HPDE6-E6E7 (cell line): Measurements from ENCODE around the gene IL6ST.

Experiments used
- DNase-seq: peaks from one replicate; pipeline ENCODE4 v3.0.0; 2011; ENCODE audit warnings: missing footprints; ENCODE audit errors: extremely low spot score

The IL6ST gene

GRCh38 chr5:55920784-55921183, 74.0 kb downstream of the IL6ST start:
- DNase-seq, result no peak

GRCh38 chr5:55919625-55920024, 75.1 kb downstream of the IL6ST start:
- no peak for DNase-seq

GRCh38 chr5:55918087-55919035, 76.4 kb downstream of the IL6ST start:
- no peak for DNase-seq

GRCh38 chr5:55917402-55918086, 77.2 kb downstream of the IL6ST start:
- no peak for DNase-seq

- DNase-seq, result no peak
Measured at GRCh38 chr5:55916986-55917385, 77.8 kb downstream of the IL6ST start.

GRCh38 chr5:55915783-55916182, 79.0 kb downstream of the IL6ST start:
- DNase-seq, result no peak

GRCh38 chr5:55914971-55915370, 79.8 kb downstream of the IL6ST start:
- no peak for DNase-seq

GRCh38 chr5:55913466-55914413, 81.0 kb downstream of the IL6ST start:
- no peak for DNase-seq

GRCh38 chr5:55911784-55912653, 82.7 kb downstream of the IL6ST start:
- DNase-seq, result no peak

- no peak for DNase-seq
Measured at GRCh38 chr5:55908804-55909203, 86.0 kb downstream of the IL6ST start.

GRCh38 chr5:55907927-55908326, 86.8 kb downstream of the IL6ST start:
- no peak for DNase-seq

- no peak for DNase-seq
Measured at GRCh38 chr5:55905251-55905650, 89.5 kb downstream of the IL6ST start.

- no peak for DNase-seq
Measured at GRCh38 chr5:55904152-55904551, 90.6 kb downstream of the IL6ST start.

- no peak for DNase-seq
Measured at GRCh38 chr5:55903121-55903701, 91.6 kb downstream of the IL6ST start.

GRCh38 chr5:55902696-55903095, 92.1 kb downstream of the IL6ST start:
- DNase-seq, result no peak

- no peak for DNase-seq
Measured at GRCh38 chr5:55900776-55901175, 94.0 kb downstream of the IL6ST start.

GRCh38 chr5:55900068-55900467, 94.7 kb downstream of the IL6ST start:
- no peak for DNase-seq

- no peak for DNase-seq
Measured at GRCh38 chr5:55899344-55899743, 95.4 kb downstream of the IL6ST start.

- DNase-seq, result no peak
Measured at GRCh38 chr5:55897905-55898304, 96.9 kb downstream of the IL6ST start.

GRCh38 chr5:55897206-55897894, 97.4 kb downstream of the IL6ST start:
- DNase-seq, result no peak
